Gastroesophageal sphincter (tissue), 4 donors: Measurements from ENCODE around the gene GPX4. TPM values are rescaled to one million over a fixed set of nuclear protein-coding genes. Genes with fewer than 3 reads are reported as not detected.

Experiments
- ATAC-seq: fragments of 150-250 bp; one replicate; pipeline ENCODE4 v1.9.1; 2016; ENCODE audit warnings: mild to moderate bottlenecking, moderate library complexity
- H3K27ac ChIP-seq, 4 donors: fragments of 200-600 bp; sonication (generic) in 3 of 4; 1 replicate in 3 of 4; 2 replicates in 1 of 4; pipeline ENCODE4 v1.5.1; 2016 to 2019
- H3K27me3 ChIP-seq: fragments of 200-600 bp; sonication (generic); one replicate; pipeline ENCODE4 v1.5.1; 2019
- H3K36me3 ChIP-seq, 2 donors: fragments of 200-600 bp; sonication (generic); one replicate each; pipeline ENCODE4 v1.5.1; 2019; ENCODE audit warnings: control low read depth in 1 of 2
- H3K4me1 ChIP-seq, 3 donors: fragments of 200-600 bp; sonication (generic); 1 replicate in 2 of 3; 2 replicates in 1 of 3; pipeline ENCODE4 v1.5.1; 2016 to 2019; ENCODE audit warnings: control low read depth in 2 of 3
- H3K4me3 ChIP-seq, 2 donors: fragments of 200-600 bp; sonication (generic); one replicate each; pipeline ENCODE4 v1.5.1; 2019; ENCODE audit warnings: mild to moderate bottlenecking in 1 of 2, moderate library complexity in 1 of 2
- H3K9me3 ChIP-seq, 3 donors: fragments of 200-600 bp; sonication (generic); one replicate each; pipeline ENCODE4 v1.5.1; 2017 to 2019; ENCODE audit warnings: control low read depth in 2 of 3
- CTCF ChIP-seq, 4 experiments: fragments of 200-600 bp in 2 of 4; fragments of 450-650 bp in 2 of 4; sonication (generic) in 1 of 4; IDR thresholded peaks; one replicate each; pipeline ENCODE4 v1.5.1; 2017 to 2019; ENCODE audit warnings: antibody characterized with exemption in 4 of 4, mild to moderate bottlenecking in 2 of 4, moderate library complexity in 2 of 4
- EP300 ChIP-seq: sonication (generic); formaldehyde crosslinking; IDR thresholded peaks from one replicate; pipeline ENCODE4 v1.6.1; 2017; ENCODE audit warnings: antibody characterized with exemption, mild to moderate bottlenecking
- POLR2A ChIP-seq, 2 donors: fragments of 450-650 bp; IDR thresholded peaks; one replicate each; pipeline ENCODE4 v1.6.1; 2017; ENCODE audit warnings: antibody characterized with exemption in 2 of 2, mild to moderate bottlenecking in 2 of 2, moderate library complexity in 1 of 2
- POLR2AphosphoS5 ChIP-seq: sonication (generic); formaldehyde crosslinking; IDR thresholded peaks from one replicate; pipeline ENCODE4 v1.6.1; 2017; ENCODE audit warnings: antibody characterized with exemption
- WGBS, 2 donors: methylation state at CpG; one replicate each; pipeline ENCODE4 v1.1.5; 2018; ENCODE audit warnings: low coverage in 1 of 2; 5-methylcytosine and 5-hydroxymethylcytosine counted together
- total RNA-seq, 4 donors: library from RNA; depleted of rRNA; stranded (reverse); fragments of >200 nt; gene quantifications; one replicate each; pipeline ENCODE4 v1.1.0, GENCODE V29; 2016

Gene GPX4
- total RNA-seq, 4 donors from 2014 or later: 311 to 452 (median 349) TPM

- no peak for ATAC-seq
- H3K4me3 ChIP-seq: no peak overlapping the region
- no peak overlapping the region for H3K27ac ChIP-seq
- WGBS, 2 donors: 95% methylated on average over 4 of the region's 30 CpGs; no CpG with 5 or more reads in 1 of the 2 donors
- H3K9me3 ChIP-seq: no peaks in the 10 kb centered on the region
- TF ChIP-seq CTCF (IDR thresholded peaks at IDR 0.05) (no peak), EP300 (no peak), POLR2A (IDR thresholded peaks at IDR 0.05) (no peak), POLR2AphosphoS5 (no peak)
- H3K4me1 ChIP-seq: peaks cover 0 to 23% (median 0%) of the 10 kb centered on the region in 3 donors
- H3K36me3 ChIP-seq: no peaks in the 10 kb centered on the region
- H3K27me3 ChIP-seq: peaks cover 53% of the 10 kb centered on the region
Measured at GRCh38 chr19:1073063-1073955, 30.5 kb upstream of the GPX4 start.

DNA sequence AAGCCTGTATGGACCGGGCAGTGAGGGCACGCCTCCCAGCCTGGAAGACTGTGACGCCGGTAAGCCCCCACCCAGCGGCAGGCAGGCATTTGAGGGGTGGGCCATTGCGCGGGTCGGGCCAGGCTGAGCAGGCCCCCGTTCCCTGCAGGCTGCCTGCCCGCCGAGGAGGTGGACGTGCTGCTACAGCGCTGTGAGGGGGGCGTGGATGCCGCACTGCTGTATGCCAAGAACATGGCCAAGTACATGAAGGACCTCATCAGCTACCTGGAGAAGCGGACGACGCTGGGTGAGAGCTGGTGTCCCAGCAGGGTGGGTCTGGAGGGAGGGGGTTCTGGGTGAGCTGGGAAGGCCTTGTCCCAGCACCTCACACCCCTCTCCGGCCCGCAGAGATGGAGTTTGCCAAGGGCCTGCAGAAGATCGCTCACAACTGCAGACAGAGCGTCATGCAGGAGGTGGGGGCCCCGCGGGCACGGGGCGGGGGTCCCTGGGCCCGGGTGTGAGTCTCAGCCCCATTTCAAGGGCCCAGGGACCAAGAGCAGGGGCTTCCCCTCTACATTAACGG lies 29.8 kb upstream of the GPX4 start:
- peaks cover 0 to 23% (median 0%) of the 10 kb centered on the region in 3 donors for H3K4me1 ChIP-seq
- H3K27ac ChIP-seq: peak overlapping the region in 1 of 4 donors; percentile 23
- no CpG with 5 or more reads among the region's 28 CpGs for WGBS, 2 donors
- peaks cover 46% of the 10 kb centered on the region for H3K27me3 ChIP-seq
- TF ChIP-seq POLR2AphosphoS5 (no peak), CTCF (IDR thresholded peaks at IDR 0.05) (no peak), POLR2A (IDR thresholded peaks at IDR 0.05) (no peak), EP300 (no peak)
- H3K36me3 ChIP-seq: no peaks in the 10 kb centered on the region
- H3K4me3 ChIP-seq: peak overlapping the region in 1 of 2 donors; percentile 26
- H3K9me3 ChIP-seq: no peaks in the 10 kb centered on the region
- no peak for ATAC-seq

DNA sequence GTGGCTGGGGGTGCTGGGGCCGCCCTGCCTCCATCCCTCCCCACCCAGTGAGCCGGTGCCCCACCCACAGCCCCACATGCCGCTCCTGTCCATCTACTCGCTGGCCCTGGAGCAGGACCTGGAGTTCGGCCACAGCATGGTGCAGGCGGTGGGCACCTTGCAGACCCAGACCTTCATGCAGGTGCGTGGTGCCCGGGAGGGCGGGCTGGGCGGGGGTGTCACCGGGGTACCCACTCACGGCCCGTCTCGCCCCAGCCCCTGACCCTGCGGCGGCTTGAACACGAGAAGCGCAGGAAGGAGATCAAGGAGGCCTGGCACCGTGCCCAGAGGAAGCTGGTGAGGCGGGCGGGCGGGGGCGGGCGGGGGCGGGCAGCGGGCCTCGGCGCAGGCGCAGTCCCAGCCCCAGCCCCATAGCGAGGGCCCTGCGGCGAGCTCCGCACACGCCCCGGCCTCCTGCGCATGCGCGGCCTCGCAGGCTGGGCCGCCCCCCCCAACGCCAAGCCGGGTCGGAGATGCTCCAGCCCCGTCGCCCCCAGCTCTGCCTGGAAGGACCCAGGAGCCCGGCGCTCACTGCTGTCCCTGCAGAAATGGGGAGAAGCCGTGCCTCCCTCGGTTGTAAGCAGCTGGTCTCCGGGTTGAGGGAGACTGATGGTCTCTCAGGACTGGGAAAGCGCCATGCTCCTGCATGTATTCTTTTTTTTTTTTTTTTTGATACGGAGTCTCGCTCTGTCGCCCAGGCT lies 29.1 kb upstream of the GPX4 start:
- 57% methylated on average over 10 of the region's 54 CpGs; no CpG with 5 or more reads in 1 of the 2 donors for WGBS, 2 donors
- Histone ChIP-seq H3K27ac (peak overlapping the region in 1 of 4 donors; percentile 23), H3K9me3 (no peaks in the 10 kb centered on the region), H3K4me1 (peaks cover 0 to 18% (median 0%) of the 10 kb centered on the region in 3 donors), H3K4me3 (peak overlapping the region in 1 of 2 donors; percentile 26), H3K36me3 (no peaks in the 10 kb centered on the region), H3K27me3 (peaks cover 39% of the 10 kb centered on the region)
- TF ChIP-seq CTCF (IDR thresholded peaks at IDR 0.05) (no peak), POLR2A (IDR thresholded peaks at IDR 0.05) (no peak), POLR2AphosphoS5 (no peak), EP300 (no peak)
- peak; percentile 40 for ATAC-seq

GRCh38 chr19:1076046-1076386 lies 27.8 kb upstream of the GPX4 start:
- no peak overlapping the region for H3K4me3 ChIP-seq
- H3K9me3 ChIP-seq: no peaks in the 10 kb centered on the region
- WGBS, 2 donors: 69% methylated on average over 3 of the region's 4 CpGs; no CpG with 5 or more reads in 1 of the 2 donors
- no peaks in the 10 kb centered on the region for H3K36me3 ChIP-seq
- TF ChIP-seq POLR2AphosphoS5 (no peak), CTCF (IDR thresholded peaks at IDR 0.05) (no peak), EP300 (no peak), POLR2A (IDR thresholded peaks at IDR 0.05) (no peak)
- H3K4me1 ChIP-seq: peaks cover 0 to 12% (median 0%) of the 10 kb centered on the region in 3 donors
- no peak for ATAC-seq
- H3K27ac ChIP-seq: no peak overlapping the region
- H3K27me3 ChIP-seq: peaks cover 26% of the 10 kb centered on the region
